Measurements from ENCODE around the gene FAM118A.

- TF ChIP-seq EZH2phosphoT487 (IDR thresholded peaks at IDR 0.05; ENCODE audit: unreplicated experiment) (no peak), CTCF (conservative IDR thresholded peaks at IDR 0.05; ENCODE audit: low read depth in 2 of 2) (no peak), ZNF114 (CRISPR knock-in tag; IDR thresholded peaks at IDR 0.05) (no peak), JUNB (IDR thresholded peaks at IDR 0.05; ENCODE audit: unreplicated experiment) (no peak), EZH2 (IDR thresholded peaks at IDR 0.05; ENCODE audit: low read depth, unreplicated experiment) (no peak), POLR2AphosphoS5 (IDR thresholded peaks at IDR 0.05; ENCODE audit: low read depth) (no peak), CREB1 (CRISPR knock-in tag; IDR thresholded peaks at IDR 0.05; ENCODE audit: low read depth) (no peak), REST (IDR thresholded peaks at IDR 0.05; ENCODE audit: unreplicated experiment) (no peak)
These were observed 39.4 kb upstream of the FAM118A start for GRCh38 chr22:45270095-45271020.
